B cell (primary cell): ENCODE results near the gene TAC1. TPM values are rescaled to one million over a fixed set of nuclear protein-coding genes. Genes with fewer than 3 reads are reported as not detected.

Source experiments
- ATAC-seq: fragments of 200-7000 bp; cut with Tn5 transposase; one replicate; pipeline ENCODE4 v1.10.0; 2021; ENCODE audit warnings: low read depth, mild to moderate bottlenecking, moderate number of reproducible peaks, moderate library complexity
- CTCF ChIA-PET: fragments of 350-600 bp; sonication (Branson Sonifier 250); formaldehyde crosslinking; loops from one replicate; lab custom pipeline; 2021; ENCODE audit warnings: antibody characterized with exemption, inconsistent platforms; lab: Charles Lee
- POLR2A ChIA-PET: fragments of 350-600 bp; sonication (Branson Sonifier 250); formaldehyde crosslinking; loops from one replicate; lab custom pipeline; 2021; ENCODE audit warnings: antibody characterized with exemption; lab: Charles Lee
- DNase-seq: peaks from one replicate; pipeline ENCODE4 v3.0.0; 2013
- H2AFZ ChIP-seq: 2 replicates; pipeline ENCODE4 v1.6.1; 2012; ENCODE audit warnings: mild to moderate bottlenecking, low read depth, low read length; ENCODE audit not compliant: insufficient read depth, poor library complexity, severe bottlenecking
- H3K27ac ChIP-seq, 2 donors: 1 replicate in 1 of 2; 2 replicates in 1 of 2; pipeline ENCODE4 v1.5.1; 2012 to 2013; ENCODE audit warnings: low read length in 2 of 2, mild to moderate bottlenecking in 2 of 2, moderate library complexity in 1 of 2
- H3K27me3 ChIP-seq, 4 experiments: fragments of 200-600 bp in 1 of 4; sonication (generic) in 1 of 4; replicated peaks in 1 of 4; 1 replicate in 2 of 4; 2 replicates in 2 of 4; pipeline versions ENCODE4 v1.6.1 to v1.7.0; 2013 to 2016; ENCODE audit warnings: low read length in 3 of 4, mild to moderate bottlenecking in 2 of 4, mixed read lengths in 1 of 4, moderate library complexity in 1 of 4; ENCODE audit not compliant: insufficient read depth in 4 of 4, control insufficient read depth in 3 of 4; ENCODE audit errors: control extremely low read depth in 1 of 4
- H3K36me3 ChIP-seq, 2 experiments: replicated peaks in 1 of 2; 1 replicate in 1 of 2; 2 replicates in 1 of 2; pipeline versions ENCODE4 v1.6.1 to v1.7.1; 2013; ENCODE audit warnings: low read length in 1 of 2; ENCODE audit not compliant: insufficient read depth in 2 of 2, control insufficient read depth in 1 of 2; ENCODE audit errors: control extremely low read depth in 1 of 2, extremely low read depth in 1 of 2
- H3K4me1 ChIP-seq, 2 donors: fragments of 200-600 bp in 1 of 2; sonication (generic) in 1 of 2; 1 replicate in 1 of 2; 2 replicates in 1 of 2; pipeline versions ENCODE4 v1.5.1 to v1.6.1; 2013 to 2017; ENCODE audit warnings: low read length in 2 of 2; ENCODE audit not compliant: control insufficient read depth in 2 of 2, insufficient read depth in 2 of 2
- H3K4me2 ChIP-seq: replicated peaks from 2 replicates; pipeline ENCODE3; 2012; ENCODE audit warnings: mild to moderate bottlenecking, low read depth, low read length; ENCODE audit not compliant: poor library complexity, severe bottlenecking
- H3K4me3 ChIP-seq, 5 experiments: fragments of 200-600 bp in 1 of 5; sonication (generic) in 1 of 5; 1 replicate in 3 of 5; 2 replicates in 2 of 5; pipeline versions ENCODE4 v1.5.1 to v1.7.0; 2011 to 2016; ENCODE audit warnings: low read length in 4 of 5, mild to moderate bottlenecking in 4 of 5, low read depth in 2 of 5, control low read depth in 1 of 5, moderate library complexity in 1 of 5; ENCODE audit not compliant: insufficient read depth in 1 of 5; ENCODE audit errors: control extremely low read depth in 1 of 5, extremely low read depth in 1 of 5
- H3K79me2 ChIP-seq: fragments of 200-600 bp; sonication (generic); one replicate; pipeline ENCODE4 v1.6.0; 2016; ENCODE audit warnings: low read length; ENCODE audit not compliant: control insufficient read depth, insufficient read depth
- H3K9ac ChIP-seq: fragments of 200-600 bp; sonication (generic); 2 replicates; pipeline ENCODE4 v1.6.1; 2017; ENCODE audit warnings: mild to moderate bottlenecking, low read length, moderate library complexity
- H3K9me3 ChIP-seq, 3 donors: one replicate each; pipeline versions ENCODE4 v1.6.1 to v1.7.1; 2013; ENCODE audit warnings: low read length in 2 of 3; ENCODE audit not compliant: control insufficient read depth in 2 of 3, insufficient read depth in 1 of 3; ENCODE audit errors: control extremely low read depth in 1 of 3
- H4K20me1 ChIP-seq: 2 replicates; pipeline ENCODE4 v1.6.0; 2012; ENCODE audit warnings: mild to moderate bottlenecking, low read length; ENCODE audit not compliant: insufficient read depth, control insufficient read depth, poor library complexity, severe bottlenecking
- H3K27ac Mint-ChIP-seq: one replicate; pipeline ENCODE4 v1.8.0; 2021; ENCODE audit warnings: mixed read lengths
- H3K27me3 Mint-ChIP-seq: one replicate; pipeline ENCODE4 v1.8.0; 2021; ENCODE audit warnings: mixed read lengths
- H3K4me1 Mint-ChIP-seq: one replicate; pipeline ENCODE4 v1.8.0; 2021; ENCODE audit warnings: mixed read lengths
- H3K4me3 Mint-ChIP-seq: one replicate; pipeline ENCODE4 v1.8.0; 2021; ENCODE audit warnings: mixed read lengths
- H3K9me3 Mint-ChIP-seq: one replicate; pipeline ENCODE4 v1.8.0; 2022; ENCODE audit warnings: mixed read lengths; ENCODE audit not compliant: insufficient read depth
- CTCF ChIP-seq: fragments of 200-600 bp; IDR thresholded peaks from one replicate; pipeline ENCODE4 v1.8.0; 2022; ENCODE audit warnings: antibody characterized with exemption, mild to moderate bottlenecking
- EZH2 ChIP-seq: IDR thresholded peaks from 2 replicates; pipeline ENCODE4 v1.6.1; 2012; ENCODE audit warnings: borderline replicate concordance, low read depth, mild to moderate bottlenecking, moderate library complexity, low read length; ENCODE audit not compliant: insufficient read depth, poor library complexity, severe bottlenecking
- WGBS: methylation state at CpG from one replicate; pipeline ENCODE4 v1.1.5; 2013; ENCODE audit warnings: missing lambda C conversion rate; ENCODE audit not compliant: insufficient coverage; 5-methylcytosine and 5-hydroxymethylcytosine counted together
- intact Hi-C: fragments of 100-400 bp; cut with micrococcal nuclease; formaldehyde crosslinking; loops from one replicate; pipeline ENCODE4 v1.10.0; 2022
- polyA plus RNA-seq: library from polyadenylated mRNA; depleted of rRNA; stranded (reverse); fragments of >200 nt; gene quantifications from 2 replicates; pipeline ENCODE4 v1.2.3, GENCODE V29; 2012
- total RNA-seq, 2 donors: library from RNA; stranded (reverse); fragments of 120-200 nt in 1 of 2; gene quantifications; 1 replicate in 1 of 2; 2 replicates in 1 of 2; pipeline versions ENCODE4 v1.2.3 to v1.2.4, GENCODE V29; 2013 to 2022

The TAC1 gene
- total and polyA plus RNA-seq, 2 donors (not counting 1 experiment from before 2014, with no cell fraction given): not detected

GRCh38 chr7:97751566-97751965 is 19.7 kb downstream of the TAC1 start:
- POLR2A ChIA-PET: no interaction called here
- Histone ChIP-seq H2AFZ (no peak overlapping the region), H3K4me3 (no peak overlapping the region), H3K27me3 (no peaks in the 10 kb centered on the region), H3K4me1 (no peaks in the 10 kb centered on the region), H3K79me2 (no peaks in the 10 kb centered on the region), H3K27ac (no peak overlapping the region), H3K4me2 (no peak overlapping the region), H4K20me1 (no peaks in the 10 kb centered on the region), H3K36me3 (no peaks in the 10 kb centered on the region), H3K9me3 (no peaks in the 10 kb centered on the region), H3K9ac (no peak overlapping the region)
- WGBS: no CpG with 5 or more reads among the region's 2 CpGs
- intact Hi-C loops: no loop called here
- Mint-ChIP-seq H3K9me3 (no peaks in the 10 kb centered on the region), H3K4me1 (no peaks in the 10 kb centered on the region), H3K27me3 (no peaks in the 10 kb centered on the region), H3K4me3 (no peak overlapping the region), H3K27ac (no peak overlapping the region)
- CTCF ChIA-PET: interaction anchor here (0.5 kb wide), 1 partner anchor 1388 kb away, joined by 7 read pairs; no protein-coding TSS in a partner anchor
- no peak for ATAC-seq
- no peak for DNase-seq
- no peak for TF ChIP-seq EZH2
- no peak for TF ChIP-seq CTCF

GRCh38 chr7:97752215-97752614 is 20.3 kb downstream of the TAC1 start:
- intact Hi-C loops: no loop called here
- no peaks in the 10 kb centered on the region for H3K4me1 ChIP-seq
- TF ChIP-seq EZH2 (no peak), CTCF (no peak)
- no peaks in the 10 kb centered on the region for H4K20me1 ChIP-seq
- Mint-ChIP-seq H3K4me1 (no peaks in the 10 kb centered on the region), H3K27ac (no peak overlapping the region), H3K27me3 (no peaks in the 10 kb centered on the region), H3K4me3 (no peak overlapping the region), H3K9me3 (no peaks in the 10 kb centered on the region)
- no peaks in the 10 kb centered on the region for H3K27me3 ChIP-seq
- ChIA-PET POLR2A (no interaction called here), CTCF (interaction anchor here (0.5 kb wide), 1 partner anchor 1388 kb away, joined by 7 read pairs; no protein-coding TSS in a partner anchor)
- H3K9me3 ChIP-seq: no peaks in the 10 kb centered on the region
- no peak overlapping the region for H3K27ac ChIP-seq
- no peaks in the 10 kb centered on the region for H3K36me3 ChIP-seq
- H3K4me3 ChIP-seq: no peak overlapping the region
- no peak overlapping the region for H2AFZ ChIP-seq
- no peaks in the 10 kb centered on the region for H3K79me2 ChIP-seq
- no peak overlapping the region for H3K4me2 ChIP-seq
- no CpG with 5 or more reads among the region's 1 CpG for WGBS
- no peak for DNase-seq
- no peak for ATAC-seq
- no peak overlapping the region for H3K9ac ChIP-seq
